ENCODE measurements around the gene NUMBL. TPM values are rescaled to one million over a fixed set of nuclear protein-coding genes. Genes with fewer than 3 reads are reported as not detected.

The NUMBL gene
- total RNA-seq, 4 donors from 2014 or later, result 5.5 to 16.7 (median 14.1) TPM

GRCh38 chr19:40632311-40633036 is 58.0 kb downstream of the NUMBL start:
- H3K4me1 ChIP-seq, result peaks cover 0 to 3% of the 10 kb centered on the region in 2 donors
- intact Hi-C loops (cut with DNase I; ENCODE audit: low total_unique reads) (no loop called here), in situ Hi-C loops (cut with MboI; ENCODE audit: low sequenced_read_pairs in 4 of 4) (loop anchor here in 1 of 4 donors (10.0 to 25.0 kb wide), 2 partner anchors 328 to 495 kb away; no protein-coding TSS in a partner anchor)
- DNase-seq, result no peak
- H3K9me3 ChIP-seq, result no peaks in the 10 kb centered on the region
- ATAC-seq, result no peak
- no peaks in the 10 kb centered on the region for H3K36me3 ChIP-seq
- no peak overlapping the region for H3K27ac ChIP-seq
- no peak overlapping the region for H3K4me3 ChIP-seq
- H3K27me3 ChIP-seq, result no peaks in the 10 kb centered on the region
- TF ChIP-seq POLR2A (IDR thresholded peaks at IDR 0.05) (no peak), CTCF (IDR thresholded peaks at IDR 0.05 in 4 of 5, conservative IDR thresholded peaks at IDR 0.05 in 1 of 5) (no peak)

DNA sequence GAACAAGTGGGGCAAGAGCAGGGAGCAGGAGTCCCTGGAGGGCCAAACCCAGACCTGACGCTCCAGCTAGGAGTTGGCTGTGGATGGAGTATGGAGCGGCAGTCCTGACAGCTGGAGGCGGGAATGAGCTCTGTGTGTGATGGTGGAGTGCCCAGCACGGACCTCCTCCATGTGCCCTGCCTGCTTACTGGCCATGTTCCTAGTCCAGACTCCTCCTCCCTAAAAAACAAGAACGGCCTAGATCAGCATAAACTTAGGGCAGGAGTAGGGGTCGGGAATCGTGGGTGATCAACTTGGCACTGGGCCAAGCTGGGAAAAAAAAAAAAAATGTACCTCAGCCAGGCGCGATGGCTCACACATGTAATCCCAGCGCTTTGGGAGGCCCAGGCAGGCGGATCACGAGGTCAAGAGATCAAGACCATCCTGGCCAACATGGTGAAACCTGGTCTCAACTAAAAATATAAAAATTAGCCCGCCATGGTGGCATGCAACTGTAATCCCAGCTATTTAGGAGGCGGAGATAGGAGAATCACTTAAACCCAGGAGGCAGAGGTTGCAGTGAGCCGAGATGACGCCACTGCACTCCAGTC is 59.8 kb downstream of the NUMBL start:
- intact Hi-C loops (cut with DNase I; ENCODE audit: low total_unique reads), result no loop called here
- H3K27ac ChIP-seq, result no peak overlapping the region
- in situ Hi-C loops (cut with MboI; ENCODE audit: low sequenced_read_pairs in 4 of 4), result loop anchor here in 1 of 4 donors (10.0 to 25.0 kb wide), 2 partner anchors 326 to 493 kb away; no protein-coding TSS in a partner anchor
- ATAC-seq, result no peak
- H3K27me3 ChIP-seq, result no peaks in the 10 kb centered on the region
- H3K36me3 ChIP-seq, result peaks cover 0 to 3% of the 10 kb centered on the region in 2 donors
- peaks cover 0 to 3% of the 10 kb centered on the region in 2 donors for H3K4me1 ChIP-seq
- no peak for DNase-seq
- H3K9me3 ChIP-seq, result no peaks in the 10 kb centered on the region
- no peak overlapping the region for H3K4me3 ChIP-seq
- TF ChIP-seq POLR2A (IDR thresholded peaks at IDR 0.05), result no peak
- no peak for TF ChIP-seq CTCF (IDR thresholded peaks at IDR 0.05 in 4 of 5, conservative IDR thresholded peaks at IDR 0.05 in 1 of 5)

DNA sequence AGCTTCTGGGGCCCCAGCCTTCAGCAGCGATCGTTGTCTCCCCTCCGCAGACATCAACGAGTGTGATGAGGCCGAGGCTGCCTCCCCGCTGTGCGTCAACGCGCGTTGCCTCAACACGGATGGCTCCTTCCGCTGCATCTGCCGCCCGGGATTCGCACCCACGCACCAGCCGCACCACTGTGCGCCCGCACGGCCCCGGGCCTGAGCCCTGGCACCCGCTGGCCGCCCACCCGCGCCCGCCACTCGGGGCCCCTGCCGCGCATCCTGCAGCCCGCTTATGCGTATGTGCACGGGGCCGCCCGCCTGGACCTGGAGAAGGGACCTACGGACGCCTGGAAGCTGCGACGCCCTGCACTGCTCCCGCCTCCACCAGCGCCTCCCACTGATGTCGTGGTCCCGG is 61.1 kb downstream of the NUMBL start:
- no peaks in the 10 kb centered on the region for H3K27me3 ChIP-seq
- H3K27ac ChIP-seq, result no peak overlapping the region
- intact Hi-C loops (cut with DNase I; ENCODE audit: low total_unique reads), result no loop called here
- TF ChIP-seq POLR2A (IDR thresholded peaks at IDR 0.05), result no peak
- no peak for TF ChIP-seq CTCF (IDR thresholded peaks at IDR 0.05 in 4 of 5, conservative IDR thresholded peaks at IDR 0.05 in 1 of 5)
- DNase-seq, result no peak
- ATAC-seq, result no peak
- in situ Hi-C loops (cut with MboI; ENCODE audit: low sequenced_read_pairs in 4 of 4), result loop anchor here in 1 of 4 donors (25.0 kb wide), 1 partner anchor 492 kb away; no protein-coding TSS in a partner anchor
- H3K36me3 ChIP-seq, result peaks cover 0 to 3% of the 10 kb centered on the region in 2 donors
- no peak overlapping the region for H3K4me3 ChIP-seq
- H3K9me3 ChIP-seq, result no peaks in the 10 kb centered on the region
- H3K4me1 ChIP-seq, result peaks cover 0 to 3% of the 10 kb centered on the region in 2 donors

DNA sequence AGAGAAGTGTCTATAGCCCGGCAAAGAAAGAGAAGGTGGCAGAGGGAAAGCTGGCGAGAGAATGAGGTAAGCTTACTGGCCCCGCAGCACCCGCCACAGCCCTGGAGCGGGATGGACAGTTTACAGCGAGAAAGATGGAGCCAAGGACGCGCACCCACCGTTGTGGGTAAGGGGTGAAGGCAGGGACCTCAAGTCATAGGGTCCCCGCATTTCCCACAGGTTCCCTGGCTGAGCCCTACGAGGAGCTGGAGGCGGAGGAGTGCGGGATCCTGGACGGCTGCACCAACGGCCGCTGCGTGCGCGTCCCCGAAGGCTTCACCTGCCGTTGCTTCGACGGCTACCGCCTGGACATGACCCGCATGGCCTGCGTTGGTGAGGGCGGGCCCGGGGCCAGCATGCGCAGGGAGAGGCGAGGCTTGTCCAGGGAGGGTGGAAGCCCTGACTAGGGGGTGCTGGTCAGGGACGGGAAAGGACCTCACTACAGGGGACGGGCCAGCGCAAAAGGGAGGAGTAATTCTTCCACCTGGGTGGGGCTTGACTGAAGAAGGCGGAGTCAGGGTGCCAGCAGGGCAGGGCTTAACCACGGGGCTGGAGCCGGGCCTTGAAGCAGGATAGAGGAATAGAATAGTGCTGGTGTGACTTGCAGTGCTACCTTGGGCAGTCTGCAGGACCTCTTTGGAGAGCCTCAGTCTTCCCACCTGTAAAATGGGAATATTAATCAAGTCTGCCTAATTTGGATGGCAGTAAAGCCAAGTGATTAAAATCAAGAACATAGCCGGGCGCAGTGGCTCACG is 62.8 kb downstream of the NUMBL start:
- TF ChIP-seq POLR2A (IDR thresholded peaks at IDR 0.05) (no peak), CTCF (IDR thresholded peaks at IDR 0.05 in 4 of 5, conservative IDR thresholded peaks at IDR 0.05 in 1 of 5) (no peak)
- H3K9me3 ChIP-seq, result no peaks in the 10 kb centered on the region
- no peak for ATAC-seq
- peaks cover 0 to 3% of the 10 kb centered on the region in 2 donors for H3K36me3 ChIP-seq
- in situ Hi-C loops (cut with MboI; ENCODE audit: low sequenced_read_pairs in 4 of 4), result loop anchor here in 1 of 4 donors (25.0 kb wide), 1 partner anchor 490 kb away; no protein-coding TSS in a partner anchor
- DNase-seq, result no peak
- no peaks in the 10 kb centered on the region for H3K27me3 ChIP-seq
- no peak overlapping the region for H3K27ac ChIP-seq
- intact Hi-C loops (cut with DNase I; ENCODE audit: low total_unique reads), result no loop called here
- no peak overlapping the region for H3K4me3 ChIP-seq
- no peaks in the 10 kb centered on the region for H3K4me1 ChIP-seq

All from gastrocnemius medialis (tissue), 4 donors.